K562 treated with DMSO at 1 percent for 48 hours (cell line): ENCODE measurements around the gene RAET1E. TPM values are rescaled to one million over a fixed set of nuclear protein-coding genes. Genes with fewer than 3 reads are reported as not detected.

Source experiments
- total RNA-seq: library from RNA; unstranded; fragments of 300-600 nt; gene quantifications from 2 replicates; pipeline ENCODE4 v1.2.3, GENCODE V29; 2022; ENCODE audit warnings: low replicate concordance; ENCODE audit errors: extremely low read depth

The RAET1E gene
- not detected in 2 replicates for total RNA-seq

GRCh38 chr6:149897855-149898744 lies at the start of gene RAET1E:
TSS of gene RAET1E (minus strand) at chr6:149898113. CDS start at chr6:149890901, 7,212 bp downstream.

GRCh38 chr6:149941583-149942460 lies 43.9 kb upstream of the RAET1E start, which contains the start of gene ULBP2:
TSS of gene ULBP2 (plus strand) at chr6:149942014. CDS start at chr6:149942073, 59 bp downstream.

GRCh38 chr6:149922642-149923326 lies 24.9 kb upstream of the RAET1E start, which contains the start of gene RAET1G:
TSS of gene RAET1G (minus strand) at chr6:149923121. CDS start at chr6:149923010, 111 bp downstream.

GRCh38 chr6:149863698-149864577 lies 34.0 kb downstream of the RAET1E start, which contains the start of gene LRP11:
TSS of gene LRP11 (minus strand) at chr6:149864359. CDS start at chr6:149864020, 339 bp downstream.

Other genes with a start within 250 kb of the RAET1E start
- gene KATNA1, start 249.4 kb downstream of the RAET1E start, total RNA-seq, result not detected in 2 replicates
- not detected in 2 replicates for gene LATS1, start 180.0 kb downstream of the RAET1E start, total RNA-seq
- gene NUP43, start 151.6 kb downstream of the RAET1E start, total RNA-seq, result not detected in 2 replicates
- gene PCMT1, start 148.4 kb downstream of the RAET1E start, total RNA-seq, result not detected in 2 replicates
- gene LRP11, start 33.8 kb downstream of the RAET1E start, total RNA-seq, result not detected in 2 replicates
- not detected in 2 replicates for gene RAET1G, start 25.0 kb upstream of the RAET1E start, total RNA-seq
- gene ULBP2, start 43.9 kb upstream of the RAET1E start, total RNA-seq, result not detected in 2 replicates
- not detected in 2 replicates for gene ULBP1, start 65.8 kb upstream of the RAET1E start, total RNA-seq
- not detected in 2 replicates for gene RAET1L, start 127.4 kb upstream of the RAET1E start, total RNA-seq
- not detected in 2 replicates for gene ULBP3, start 171.0 kb upstream of the RAET1E start, total RNA-seq
- gene PPP1R14C, start 244.9 kb upstream of the RAET1E start, total RNA-seq, result not detected in 2 replicates